IMR-90 (cell line): ENCODE results near the gene SCN4A.

Experiments used
- CEBPB ChIP-seq: IDR thresholded peaks from 2 replicates; pipeline ENCODE4 v1.6.1; 2012; ENCODE audit warnings: low read depth, low read length, improper control_type of control experiment
- CHD1 ChIP-seq: IDR thresholded peaks from 2 replicates; pipeline ENCODE4 v1.6.1; 2012; ENCODE audit warnings: low read depth, low read length, improper control_type of control experiment
- FOS ChIP-seq: fragments of 150-350 bp; IDR thresholded peaks from 2 replicates; pipeline ENCODE4 v1.6.1; 2016; ENCODE audit warnings: low read depth, low read length
- MAFK ChIP-seq: IDR thresholded peaks from 2 replicates; pipeline ENCODE4 v1.6.1; 2012; ENCODE audit warnings: low read depth, low read length, improper control_type of control experiment
- MXI1 ChIP-seq: IDR thresholded peaks from 2 replicates; pipeline ENCODE4 v1.6.1; 2012; ENCODE audit warnings: low read depth, mild to moderate bottlenecking, low read length, moderate library complexity, borderline replicate concordance
- NFE2L2 ChIP-seq: fragments of 150-350 bp; IDR thresholded peaks from 2 replicates; pipeline ENCODE4 v1.6.1; 2016; ENCODE audit warnings: low read depth, mild to moderate bottlenecking, low read length
- POLR2A ChIP-seq: IDR thresholded peaks from 2 replicates; pipeline ENCODE4 v1.6.1; 2012; ENCODE audit warnings: mild to moderate bottlenecking, low read depth, low read length
- RAD21 ChIP-seq: IDR thresholded peaks from 2 replicates; pipeline ENCODE4 v1.6.1; 2012; ENCODE audit warnings: low read length, improper control_type of control experiment
- RCOR1 ChIP-seq: IDR thresholded peaks from 2 replicates; pipeline ENCODE4 v1.6.1; 2012; ENCODE audit warnings: mild to moderate bottlenecking, low read length, improper control_type of control experiment; ENCODE audit not compliant: insufficient replicate concordance
- RFX5 ChIP-seq: IDR thresholded peaks from 2 replicates; pipeline ENCODE4 v1.8.0; 2012; ENCODE audit warnings: low read depth, mild to moderate bottlenecking, low read length, moderate library complexity
- SMC3 ChIP-seq: fragments of 150-350 bp; IDR thresholded peaks from 2 replicates; pipeline ENCODE4 v1.6.1; 2016; ENCODE audit warnings: low read depth, mild to moderate bottlenecking, antibody characterized with exemption, low read length, moderate library complexity
- TF ChIP-seq, protein P1 (sequence below): conservative IDR thresholded peaks from 2 replicates; pipeline ENCODE4 v1.5.1; 2012; ENCODE audit warnings: mild to moderate bottlenecking, low read depth, low read length, improper control_type of control experiment
- TF ChIP-seq, protein P2 (sequence below): fragments of 150-350 bp; IDR thresholded peaks from 2 replicates; pipeline ENCODE4 v1.6.1; 2016; ENCODE audit warnings: low read depth, mild to moderate bottlenecking, low read length, moderate library complexity, borderline replicate concordance
- TF ChIP-seq, protein P3 (sequence below): fragments of 150-350 bp; IDR thresholded peaks from 2 replicates; pipeline ENCODE4 v1.6.1; 2017; ENCODE audit warnings: mild to moderate bottlenecking, antibody characterized with exemption, low read length, low read depth

DNA sequence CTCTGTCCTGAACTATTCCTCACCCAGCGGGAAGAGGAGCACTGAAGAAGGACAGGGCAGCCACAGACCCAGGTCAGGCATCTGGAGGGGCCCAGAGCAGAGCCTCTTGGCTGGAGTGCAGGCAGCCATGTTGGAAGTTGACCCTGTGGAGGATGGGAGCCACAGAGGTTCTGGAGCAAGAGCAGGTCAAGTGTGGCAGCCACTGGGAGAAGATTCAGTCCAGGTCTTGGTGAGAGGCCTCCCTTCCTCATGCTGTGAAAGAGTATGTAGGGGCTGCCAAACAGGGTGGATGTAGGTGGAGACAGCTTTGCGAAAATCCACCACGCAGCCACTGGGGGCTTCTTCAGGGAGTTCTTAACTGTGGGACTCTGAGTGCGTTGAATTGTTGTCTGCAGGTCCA lies 40.0 kb downstream of the SCN4A start:
- TF ChIP-seq, protein P1, sequence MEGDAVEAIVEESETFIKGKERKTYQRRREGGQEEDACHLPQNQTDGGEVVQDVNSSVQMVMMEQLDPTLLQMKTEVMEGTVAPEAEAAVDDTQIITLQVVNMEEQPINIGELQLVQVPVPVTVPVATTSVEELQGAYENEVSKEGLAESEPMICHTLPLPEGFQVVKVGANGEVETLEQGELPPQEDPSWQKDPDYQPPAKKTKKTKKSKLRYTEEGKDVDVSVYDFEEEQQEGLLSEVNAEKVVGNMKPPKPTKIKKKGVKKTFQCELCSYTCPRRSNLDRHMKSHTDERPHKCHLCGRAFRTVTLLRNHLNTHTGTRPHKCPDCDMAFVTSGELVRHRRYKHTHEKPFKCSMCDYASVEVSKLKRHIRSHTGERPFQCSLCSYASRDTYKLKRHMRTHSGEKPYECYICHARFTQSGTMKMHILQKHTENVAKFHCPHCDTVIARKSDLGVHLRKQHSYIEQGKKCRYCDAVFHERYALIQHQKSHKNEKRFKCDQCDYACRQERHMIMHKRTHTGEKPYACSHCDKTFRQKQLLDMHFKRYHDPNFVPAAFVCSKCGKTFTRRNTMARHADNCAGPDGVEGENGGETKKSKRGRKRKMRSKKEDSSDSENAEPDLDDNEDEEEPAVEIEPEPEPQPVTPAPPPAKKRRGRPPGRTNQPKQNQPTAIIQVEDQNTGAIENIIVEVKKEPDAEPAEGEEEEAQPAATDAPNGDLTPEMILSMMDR: no peak
- TF ChIP-seq POLR2A (no peak), CHD1 (no peak), NFE2L2 (no peak), RAD21 (no peak), RCOR1 (no peak), SMC3 (no peak), RFX5 (no peak), MAFK (no peak), FOS (no peak), CEBPB (no peak), MXI1 (no peak)
- TF ChIP-seq, protein P2, sequence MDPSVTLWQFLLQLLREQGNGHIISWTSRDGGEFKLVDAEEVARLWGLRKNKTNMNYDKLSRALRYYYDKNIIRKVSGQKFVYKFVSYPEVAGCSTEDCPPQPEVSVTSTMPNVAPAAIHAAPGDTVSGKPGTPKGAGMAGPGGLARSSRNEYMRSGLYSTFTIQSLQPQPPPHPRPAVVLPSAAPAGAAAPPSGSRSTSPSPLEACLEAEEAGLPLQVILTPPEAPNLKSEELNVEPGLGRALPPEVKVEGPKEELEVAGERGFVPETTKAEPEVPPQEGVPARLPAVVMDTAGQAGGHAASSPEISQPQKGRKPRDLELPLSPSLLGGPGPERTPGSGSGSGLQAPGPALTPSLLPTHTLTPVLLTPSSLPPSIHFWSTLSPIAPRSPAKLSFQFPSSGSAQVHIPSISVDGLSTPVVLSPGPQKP: no peak
- TF ChIP-seq, protein P3, sequence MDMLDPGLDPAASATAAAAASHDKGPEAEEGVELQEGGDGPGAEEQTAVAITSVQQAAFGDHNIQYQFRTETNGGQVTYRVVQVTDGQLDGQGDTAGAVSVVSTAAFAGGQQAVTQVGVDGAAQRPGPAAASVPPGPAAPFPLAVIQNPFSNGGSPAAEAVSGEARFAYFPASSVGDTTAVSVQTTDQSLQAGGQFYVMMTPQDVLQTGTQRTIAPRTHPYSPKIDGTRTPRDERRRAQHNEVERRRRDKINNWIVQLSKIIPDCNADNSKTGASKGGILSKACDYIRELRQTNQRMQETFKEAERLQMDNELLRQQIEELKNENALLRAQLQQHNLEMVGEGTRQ: no peak
